B cell (primary cell): ENCODE measurements around the gene ACOX2. TPM values are rescaled to one million over a fixed set of nuclear protein-coding genes. Genes with fewer than 3 reads are reported as not detected.
"Not testable (repeated sequence)": the region's sequence is repeated elsewhere in the genome, so short reads cannot be mapped to it uniquely, and the experiment has no call there.

Experiments
- ATAC-seq: fragments of 200-7000 bp; cut with Tn5 transposase; one replicate; pipeline ENCODE4 v1.10.0; 2021; ENCODE audit warnings: low read depth, mild to moderate bottlenecking, moderate number of reproducible peaks, moderate library complexity
- CTCF ChIA-PET: fragments of 350-600 bp; sonication (Branson Sonifier 250); formaldehyde crosslinking; loops from one replicate; lab custom pipeline; 2021; ENCODE audit warnings: antibody characterized with exemption, inconsistent platforms; lab: Charles Lee
- POLR2A ChIA-PET: fragments of 350-600 bp; sonication (Branson Sonifier 250); formaldehyde crosslinking; loops from one replicate; lab custom pipeline; 2021; ENCODE audit warnings: antibody characterized with exemption; lab: Charles Lee
- DNase-seq: peaks from one replicate; pipeline ENCODE4 v3.0.0; 2013
- H2AFZ ChIP-seq: 2 replicates; pipeline ENCODE4 v1.6.1; 2012; ENCODE audit warnings: mild to moderate bottlenecking, low read depth, low read length; ENCODE audit not compliant: insufficient read depth, poor library complexity, severe bottlenecking
- H3K27ac ChIP-seq, 2 donors: 1 replicate in 1 of 2; 2 replicates in 1 of 2; pipeline ENCODE4 v1.5.1; 2012 to 2013; ENCODE audit warnings: low read length in 2 of 2, mild to moderate bottlenecking in 2 of 2, moderate library complexity in 1 of 2
- H3K27me3 ChIP-seq, 4 experiments: fragments of 200-600 bp in 1 of 4; sonication (generic) in 1 of 4; replicated peaks in 1 of 4; 1 replicate in 2 of 4; 2 replicates in 2 of 4; pipeline versions ENCODE4 v1.6.1 to v1.7.0; 2013 to 2016; ENCODE audit warnings: low read length in 3 of 4, mild to moderate bottlenecking in 2 of 4, mixed read lengths in 1 of 4, moderate library complexity in 1 of 4; ENCODE audit not compliant: insufficient read depth in 4 of 4, control insufficient read depth in 3 of 4; ENCODE audit errors: control extremely low read depth in 1 of 4
- H3K36me3 ChIP-seq, 2 experiments: replicated peaks in 1 of 2; 1 replicate in 1 of 2; 2 replicates in 1 of 2; pipeline versions ENCODE4 v1.6.1 to v1.7.1; 2013; ENCODE audit warnings: low read length in 1 of 2; ENCODE audit not compliant: insufficient read depth in 2 of 2, control insufficient read depth in 1 of 2; ENCODE audit errors: control extremely low read depth in 1 of 2, extremely low read depth in 1 of 2
- H3K4me1 ChIP-seq, 2 donors: fragments of 200-600 bp in 1 of 2; sonication (generic) in 1 of 2; 1 replicate in 1 of 2; 2 replicates in 1 of 2; pipeline versions ENCODE4 v1.5.1 to v1.6.1; 2013 to 2017; ENCODE audit warnings: low read length in 2 of 2; ENCODE audit not compliant: control insufficient read depth in 2 of 2, insufficient read depth in 2 of 2
- H3K4me2 ChIP-seq: replicated peaks from 2 replicates; pipeline ENCODE3; 2012; ENCODE audit warnings: mild to moderate bottlenecking, low read depth, low read length; ENCODE audit not compliant: poor library complexity, severe bottlenecking
- H3K4me3 ChIP-seq, 5 experiments: fragments of 200-600 bp in 1 of 5; sonication (generic) in 1 of 5; 1 replicate in 3 of 5; 2 replicates in 2 of 5; pipeline versions ENCODE4 v1.5.1 to v1.7.0; 2011 to 2016; ENCODE audit warnings: low read length in 4 of 5, mild to moderate bottlenecking in 4 of 5, low read depth in 2 of 5, control low read depth in 1 of 5, moderate library complexity in 1 of 5; ENCODE audit not compliant: insufficient read depth in 1 of 5; ENCODE audit errors: control extremely low read depth in 1 of 5, extremely low read depth in 1 of 5
- H3K79me2 ChIP-seq: fragments of 200-600 bp; sonication (generic); one replicate; pipeline ENCODE4 v1.6.0; 2016; ENCODE audit warnings: low read length; ENCODE audit not compliant: control insufficient read depth, insufficient read depth
- H3K9ac ChIP-seq: fragments of 200-600 bp; sonication (generic); 2 replicates; pipeline ENCODE4 v1.6.1; 2017; ENCODE audit warnings: mild to moderate bottlenecking, low read length, moderate library complexity
- H3K9me3 ChIP-seq, 3 donors: one replicate each; pipeline versions ENCODE4 v1.6.1 to v1.7.1; 2013; ENCODE audit warnings: low read length in 2 of 3; ENCODE audit not compliant: control insufficient read depth in 2 of 3, insufficient read depth in 1 of 3; ENCODE audit errors: control extremely low read depth in 1 of 3
- H4K20me1 ChIP-seq: 2 replicates; pipeline ENCODE4 v1.6.0; 2012; ENCODE audit warnings: mild to moderate bottlenecking, low read length; ENCODE audit not compliant: insufficient read depth, control insufficient read depth, poor library complexity, severe bottlenecking
- H3K27ac Mint-ChIP-seq: one replicate; pipeline ENCODE4 v1.8.0; 2021; ENCODE audit warnings: mixed read lengths
- H3K27me3 Mint-ChIP-seq: one replicate; pipeline ENCODE4 v1.8.0; 2021; ENCODE audit warnings: mixed read lengths
- H3K4me1 Mint-ChIP-seq: one replicate; pipeline ENCODE4 v1.8.0; 2021; ENCODE audit warnings: mixed read lengths
- H3K4me3 Mint-ChIP-seq: one replicate; pipeline ENCODE4 v1.8.0; 2021; ENCODE audit warnings: mixed read lengths
- H3K9me3 Mint-ChIP-seq: one replicate; pipeline ENCODE4 v1.8.0; 2022; ENCODE audit warnings: mixed read lengths; ENCODE audit not compliant: insufficient read depth
- EZH2 ChIP-seq: IDR thresholded peaks from 2 replicates; pipeline ENCODE4 v1.6.1; 2012; ENCODE audit warnings: borderline replicate concordance, low read depth, mild to moderate bottlenecking, moderate library complexity, low read length; ENCODE audit not compliant: insufficient read depth, poor library complexity, severe bottlenecking
- WGBS: methylation state at CpG from one replicate; pipeline ENCODE4 v1.1.5; 2013; ENCODE audit warnings: missing lambda C conversion rate; ENCODE audit not compliant: insufficient coverage; 5-methylcytosine and 5-hydroxymethylcytosine counted together
- intact Hi-C: fragments of 100-400 bp; cut with micrococcal nuclease; formaldehyde crosslinking; loops from one replicate; pipeline ENCODE4 v1.10.0; 2022
- polyA plus RNA-seq: library from polyadenylated mRNA; depleted of rRNA; stranded (reverse); fragments of >200 nt; gene quantifications from 2 replicates; pipeline ENCODE4 v1.2.3, GENCODE V29; 2012
- total RNA-seq, 2 donors: library from RNA; stranded (reverse); fragments of 120-200 nt in 1 of 2; gene quantifications; 1 replicate in 1 of 2; 2 replicates in 1 of 2; pipeline versions ENCODE4 v1.2.3 to v1.2.4, GENCODE V29; 2013 to 2022
- TF ChIP-seq, protein P1 (sequence below): fragments of 200-600 bp; IDR thresholded peaks from one replicate; pipeline ENCODE4 v1.8.0; 2022; ENCODE audit warnings: antibody characterized with exemption, mild to moderate bottlenecking

The ACOX2 gene
- total and polyA plus RNA-seq, 2 donors (not counting 1 experiment from before 2014, with no cell fraction given): not detected

GRCh38 chr3:58528629-58529028, 8.4 kb downstream of the ACOX2 start:
- H3K4me3 Mint-ChIP-seq: no peak overlapping the region
- H3K4me3 ChIP-seq: no peak overlapping the region
- ATAC-seq: no peak
- ChIA-PET CTCF (interaction anchor here (0.9 to 8.2 kb wide), 4 partner anchors 10 to 351 kb away, joined by 3 to 101 read pairs (median 3); partner anchors contain the start of genes HTD2, KCTD6 and RPP14), POLR2A (no interaction called here)
- peaks cover 6 to 8% of the 10 kb centered on the region in 2 donors for H3K4me1 ChIP-seq
- no peaks in the 10 kb centered on the region for H4K20me1 ChIP-seq
- no peak overlapping the region for H3K4me2 ChIP-seq
- no peaks in the 10 kb centered on the region for H3K27me3 ChIP-seq
- no peak overlapping the region for H2AFZ ChIP-seq
- H3K4me1 Mint-ChIP-seq: peaks cover 6% of the 10 kb centered on the region
- TF ChIP-seq, protein P1, sequence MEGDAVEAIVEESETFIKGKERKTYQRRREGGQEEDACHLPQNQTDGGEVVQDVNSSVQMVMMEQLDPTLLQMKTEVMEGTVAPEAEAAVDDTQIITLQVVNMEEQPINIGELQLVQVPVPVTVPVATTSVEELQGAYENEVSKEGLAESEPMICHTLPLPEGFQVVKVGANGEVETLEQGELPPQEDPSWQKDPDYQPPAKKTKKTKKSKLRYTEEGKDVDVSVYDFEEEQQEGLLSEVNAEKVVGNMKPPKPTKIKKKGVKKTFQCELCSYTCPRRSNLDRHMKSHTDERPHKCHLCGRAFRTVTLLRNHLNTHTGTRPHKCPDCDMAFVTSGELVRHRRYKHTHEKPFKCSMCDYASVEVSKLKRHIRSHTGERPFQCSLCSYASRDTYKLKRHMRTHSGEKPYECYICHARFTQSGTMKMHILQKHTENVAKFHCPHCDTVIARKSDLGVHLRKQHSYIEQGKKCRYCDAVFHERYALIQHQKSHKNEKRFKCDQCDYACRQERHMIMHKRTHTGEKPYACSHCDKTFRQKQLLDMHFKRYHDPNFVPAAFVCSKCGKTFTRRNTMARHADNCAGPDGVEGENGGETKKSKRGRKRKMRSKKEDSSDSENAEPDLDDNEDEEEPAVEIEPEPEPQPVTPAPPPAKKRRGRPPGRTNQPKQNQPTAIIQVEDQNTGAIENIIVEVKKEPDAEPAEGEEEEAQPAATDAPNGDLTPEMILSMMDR: no peak
- TF ChIP-seq EZH2: no peak
- no peak overlapping the region for H3K9ac ChIP-seq
- H3K9me3 Mint-ChIP-seq: no peaks in the 10 kb centered on the region
- intact Hi-C loops: no loop called here
- H3K27ac ChIP-seq: no peak overlapping the region
- H3K27me3 Mint-ChIP-seq: no peaks in the 10 kb centered on the region
- H3K79me2 ChIP-seq: no peaks in the 10 kb centered on the region
- WGBS: 18% methylated on average over 5 of the region's 6 CpGs
- DNase-seq: no peak
- H3K36me3 ChIP-seq: no peaks in the 10 kb centered on the region
- no peaks in the 10 kb centered on the region for H3K9me3 ChIP-seq
- H3K27ac Mint-ChIP-seq: no peak overlapping the region

GRCh38 chr3:58527440-58527839, 9.6 kb downstream of the ACOX2 start:
- H3K4me1 ChIP-seq, H2AFZ ChIP-seq, ATAC-seq, H3K27me3 ChIP-seq, H3K4me3 ChIP-seq, H4K20me1 ChIP-seq, POLR2A ChIA-PET, H3K9me3 Mint-ChIP-seq, H3K4me1 Mint-ChIP-seq, DNase-seq, H3K79me2 ChIP-seq, H3K27ac Mint-ChIP-seq, intact Hi-C loops, H3K27ac ChIP-seq, H3K4me3 Mint-ChIP-seq, H3K36me3 ChIP-seq, H3K27me3 Mint-ChIP-seq, H3K9ac ChIP-seq, H3K9me3 ChIP-seq, H3K4me2 ChIP-seq: not testable (repeated sequence)
- CTCF ChIA-PET: interaction anchor here (1.4 kb wide), 1 partner anchor 35 kb away, joined by 3 read pairs; the partner anchor contains the start of gene KCTD6
- 86% methylated on average over 1 of the region's 3 CpGs for WGBS
